Measurements from ENCODE around the gene SETBP1.

The SETBP1 gene

GRCh38 chr18:44723411-44723810, 42.7 kb downstream of the SETBP1 start:
- no peak for DNase-seq (ENCODE audit: low read depth)
- no peak for TF ChIP-seq CTCF (IDR thresholded peaks at IDR 0.05; ENCODE audit: control insufficient read depth, extremely low read depth, insufficient read depth)

DNA sequence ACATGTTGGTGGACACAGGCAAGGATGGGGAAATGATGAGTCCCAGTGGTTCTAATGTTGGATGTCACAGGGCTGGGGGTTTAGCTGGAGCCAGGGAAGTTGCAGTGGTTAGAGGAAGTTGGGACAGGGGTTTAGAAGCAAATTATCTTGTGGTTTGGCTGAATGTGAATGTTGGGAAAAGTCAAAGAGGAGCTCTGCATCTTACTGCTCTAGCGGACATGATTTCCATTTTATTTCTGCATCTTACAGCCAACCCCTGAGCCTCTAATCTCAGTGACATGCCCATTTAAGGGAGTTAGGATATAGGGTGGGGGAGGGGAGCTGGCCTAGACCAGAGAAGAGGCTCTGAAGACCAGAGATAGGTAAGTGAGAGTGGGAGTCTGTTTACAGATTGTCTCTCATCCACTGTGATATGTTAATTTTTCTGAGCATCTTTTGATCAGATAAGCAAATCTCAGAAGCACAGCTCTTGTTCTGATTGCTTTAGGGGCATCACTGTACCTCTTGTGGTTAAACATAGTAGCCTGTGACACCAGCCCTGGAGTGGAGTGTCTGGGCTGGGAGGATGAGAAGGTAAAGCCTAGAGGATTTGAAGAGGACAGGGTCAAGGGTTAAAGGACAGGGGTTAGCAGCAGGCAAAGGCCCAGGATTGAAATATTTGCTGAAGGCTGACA, 43.6 kb downstream of the SETBP1 start:
- DNase-seq (ENCODE audit: low read depth) = no peak
- TF ChIP-seq CTCF (IDR thresholded peaks at IDR 0.05; ENCODE audit: control insufficient read depth, extremely low read depth, insufficient read depth) = no peak
- H3K4me3 ChIP-seq (ENCODE audit: low read depth, low read length) = no peak overlapping the region

More at GRCh38 chr18:44723411-44723810, 42.7 kb downstream of the SETBP1 start:
- H3K4me3 ChIP-seq (ENCODE audit: low read depth, low read length) = no peak overlapping the region

DNA sequence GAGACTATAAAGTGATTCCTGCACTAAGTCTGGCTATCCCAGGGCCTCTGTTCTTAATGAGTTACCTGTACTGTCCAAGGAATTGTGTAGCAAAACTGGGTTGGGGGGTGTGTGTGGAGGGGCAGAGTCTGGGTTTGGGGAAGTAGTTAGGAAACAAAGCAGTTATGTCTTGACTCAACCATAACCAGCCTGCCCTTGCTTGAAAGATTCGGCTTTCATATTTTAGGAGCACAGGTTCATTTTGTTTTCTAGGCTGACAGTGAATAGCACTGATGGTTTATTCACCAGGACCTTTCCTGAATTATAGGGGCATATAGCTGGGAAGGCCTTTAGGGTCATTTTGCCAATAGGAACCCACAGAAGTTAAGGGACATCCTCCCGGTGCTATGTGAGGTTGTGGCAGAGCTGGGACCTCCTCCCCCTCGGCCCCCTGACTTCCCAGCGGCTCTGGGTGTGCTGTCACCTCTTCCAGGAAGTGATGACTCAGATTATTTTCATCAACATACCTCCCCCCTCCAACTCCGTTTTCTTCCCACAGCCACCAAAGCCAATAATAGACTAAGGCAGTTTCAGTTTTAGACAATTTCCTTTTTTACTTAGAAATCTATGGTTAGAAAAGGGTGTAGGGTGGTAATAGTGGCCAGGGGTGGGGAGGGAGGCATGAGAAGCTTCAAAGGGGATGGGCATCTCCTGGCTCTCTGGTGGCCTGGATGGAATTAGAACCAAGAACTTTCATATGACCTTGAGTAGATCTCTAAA, 44.8 kb downstream of the SETBP1 start:
- no peak for TF ChIP-seq CTCF (IDR thresholded peaks at IDR 0.05; ENCODE audit: control insufficient read depth, extremely low read depth, insufficient read depth)
- DNase-seq (ENCODE audit: low read depth) = no peak
- H3K4me3 ChIP-seq (ENCODE audit: low read depth, low read length) = no peak overlapping the region

- no peak for DNase-seq (ENCODE audit: low read depth)
- no peak for TF ChIP-seq CTCF (IDR thresholded peaks at IDR 0.05; ENCODE audit: control insufficient read depth, extremely low read depth, insufficient read depth)
- H3K4me3 ChIP-seq (ENCODE audit: low read depth, low read length) = no peak overlapping the region
Observed at GRCh38 chr18:44726059-44726421, 45.4 kb downstream of the SETBP1 start.

GRCh38 chr18:44727291-44727690, 46.6 kb downstream of the SETBP1 start:
- no peak overlapping the region for H3K4me3 ChIP-seq (ENCODE audit: low read depth, low read length)
- TF ChIP-seq CTCF (IDR thresholded peaks at IDR 0.05; ENCODE audit: control insufficient read depth, extremely low read depth, insufficient read depth) = no peak
- no peak for DNase-seq (ENCODE audit: low read depth)

GRCh38 chr18:44729631-44730101, 49.0 kb downstream of the SETBP1 start:
- DNase-seq (ENCODE audit: low read depth) = no peak
- no peak overlapping the region for H3K4me3 ChIP-seq (ENCODE audit: low read depth, low read length)
- no peak for TF ChIP-seq CTCF (IDR thresholded peaks at IDR 0.05; ENCODE audit: control insufficient read depth, extremely low read depth, insufficient read depth)
